Measurements from ENCODE around the gene NINJ1.

- TF ChIP-seq FOXP2 (optimal IDR thresholded peaks at IDR 0.05; ENCODE audit: borderline replicate concordance, extremely low read depth, extremely low read length, insufficient read depth) (no peak), POLR2AphosphoS5 (IDR thresholded peaks at IDR 0.05; ENCODE audit: low read depth, low read length) (no peak), TAF1 (IDR thresholded peaks at IDR 0.05; ENCODE audit: borderline replicate concordance, insufficient read depth, low read length) (no peak), SIN3A (IDR thresholded peaks at IDR 0.05; ENCODE audit: borderline replicate concordance, insufficient read depth, low read length) (no peak)
- TF ChIP-seq, protein P1, sequence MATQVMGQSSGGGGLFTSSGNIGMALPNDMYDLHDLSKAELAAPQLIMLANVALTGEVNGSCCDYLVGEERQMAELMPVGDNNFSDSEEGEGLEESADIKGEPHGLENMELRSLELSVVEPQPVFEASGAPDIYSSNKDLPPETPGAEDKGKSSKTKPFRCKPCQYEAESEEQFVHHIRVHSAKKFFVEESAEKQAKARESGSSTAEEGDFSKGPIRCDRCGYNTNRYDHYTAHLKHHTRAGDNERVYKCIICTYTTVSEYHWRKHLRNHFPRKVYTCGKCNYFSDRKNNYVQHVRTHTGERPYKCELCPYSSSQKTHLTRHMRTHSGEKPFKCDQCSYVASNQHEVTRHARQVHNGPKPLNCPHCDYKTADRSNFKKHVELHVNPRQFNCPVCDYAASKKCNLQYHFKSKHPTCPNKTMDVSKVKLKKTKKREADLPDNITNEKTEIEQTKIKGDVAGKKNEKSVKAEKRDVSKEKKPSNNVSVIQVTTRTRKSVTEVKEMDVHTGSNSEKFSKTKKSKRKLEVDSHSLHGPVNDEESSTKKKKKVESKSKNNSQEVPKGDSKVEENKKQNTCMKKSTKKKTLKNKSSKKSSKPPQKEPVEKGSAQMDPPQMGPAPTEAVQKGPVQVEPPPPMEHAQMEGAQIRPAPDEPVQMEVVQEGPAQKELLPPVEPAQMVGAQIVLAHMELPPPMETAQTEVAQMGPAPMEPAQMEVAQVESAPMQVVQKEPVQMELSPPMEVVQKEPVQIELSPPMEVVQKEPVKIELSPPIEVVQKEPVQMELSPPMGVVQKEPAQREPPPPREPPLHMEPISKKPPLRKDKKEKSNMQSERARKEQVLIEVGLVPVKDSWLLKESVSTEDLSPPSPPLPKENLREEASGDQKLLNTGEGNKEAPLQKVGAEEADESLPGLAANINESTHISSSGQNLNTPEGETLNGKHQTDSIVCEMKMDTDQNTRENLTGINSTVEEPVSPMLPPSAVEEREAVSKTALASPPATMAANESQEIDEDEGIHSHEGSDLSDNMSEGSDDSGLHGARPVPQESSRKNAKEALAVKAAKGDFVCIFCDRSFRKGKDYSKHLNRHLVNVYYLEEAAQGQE (IDR thresholded peaks at IDR 0.05; ENCODE audit: insufficient read depth in 1 of 2, low read depth in 2 of 2, low read length in 2 of 2): no peak
Measured at GRCh38 chr9:93182572-93182971, 48.5 kb upstream of the NINJ1 start.
